Loucy (cell line): ENCODE measurements around the gene PRKAR2B.

Source experiments
- H2AFZ ChIP-seq: fragments of 200-600 bp; sonication (generic); 2 replicates; pipeline ENCODE4 v1.6.0; 2016; ENCODE audit warnings: antibody characterized with exemption, mild to moderate bottlenecking, low read length, moderate library complexity
- H3F3A ChIP-seq: fragments of 200-600 bp; 2 replicates; pipeline ENCODE4 v1.6.0; 2016; ENCODE audit warnings: antibody characterized with exemption, low read depth, mild to moderate bottlenecking
- H3K27me3 ChIP-seq: fragments of 200-600 bp; sonication (generic); 2 replicates; pipeline ENCODE4 v1.6.1; 2014; ENCODE audit warnings: low read length, mild to moderate bottlenecking; ENCODE audit not compliant: insufficient read depth, poor library complexity, severe bottlenecking
- H3K36me3 ChIP-seq: fragments of 200-600 bp; sonication (generic); 2 replicates; pipeline ENCODE4 v1.6.1; 2016; ENCODE audit warnings: low read length; ENCODE audit not compliant: insufficient read depth
- H3K4me1 ChIP-seq: fragments of 200-600 bp; sonication (generic); 2 replicates; pipeline ENCODE4 v1.5.1; 2014; ENCODE audit warnings: low read length, mild to moderate bottlenecking; ENCODE audit not compliant: insufficient read depth, poor library complexity, severe bottlenecking
- H3K4me2 ChIP-seq: fragments of 200-600 bp; sonication (generic); 2 replicates; pipeline ENCODE4 v1.6.0; 2014; ENCODE audit warnings: antibody characterized with exemption, low read length, low read depth, mild to moderate bottlenecking; ENCODE audit not compliant: poor library complexity, severe bottlenecking
- H3K4me3 ChIP-seq: fragments of 200-600 bp; sonication (generic); 2 replicates; pipeline ENCODE4 v1.5.1; 2014; ENCODE audit warnings: low read length, mild to moderate bottlenecking, mixed read lengths; ENCODE audit not compliant: poor library complexity, severe bottlenecking
- H3K79me2 ChIP-seq: fragments of 200-600 bp; sonication (generic); 2 replicates; pipeline ENCODE4 v1.6.1; 2014; ENCODE audit warnings: low read length; ENCODE audit not compliant: insufficient read depth
- H3K9ac ChIP-seq: fragments of 200-600 bp; sonication (generic); 2 replicates; pipeline ENCODE4 v1.6.0; 2014; ENCODE audit warnings: mild to moderate bottlenecking, low read depth, low read length, moderate library complexity; ENCODE audit not compliant: poor library complexity, severe bottlenecking
- H3K9me2 ChIP-seq: fragments of 200-600 bp; sonication (generic); replicated peaks from 2 replicates; pipeline ENCODE4 v1.6.1; 2016; ENCODE audit warnings: low read depth, low read length, mixed read lengths
- H3K9me3 ChIP-seq: fragments of 200-600 bp; sonication (generic); 2 replicates; pipeline ENCODE4 v1.6.1; 2014; ENCODE audit warnings: mild to moderate bottlenecking, antibody characterized with exemption, low read length, low read depth; ENCODE audit not compliant: insufficient read depth
- H4K20me1 ChIP-seq: fragments of 200-600 bp; sonication (generic); 2 replicates; pipeline ENCODE4 v1.6.0; 2014; ENCODE audit warnings: antibody characterized with exemption, low read length, mild to moderate bottlenecking; ENCODE audit not compliant: insufficient read depth, poor library complexity, severe bottlenecking
- EZH2phosphoT487 ChIP-seq: fragments of 200-600 bp; IDR thresholded peaks from 2 replicates; pipeline ENCODE4 v1.6.1; 2018; ENCODE audit warnings: antibody characterized with exemption, mild to moderate bottlenecking, moderate library complexity, borderline replicate concordance
- TF ChIP-seq, protein P1 (sequence below): fragments of 200-600 bp; sonication (generic); conservative IDR thresholded peaks from 2 replicates; pipeline ENCODE4 v1.5.1; 2014; ENCODE audit warnings: mild to moderate bottlenecking, antibody characterized with exemption, low read length

PRKAR2B gene

DNA sequence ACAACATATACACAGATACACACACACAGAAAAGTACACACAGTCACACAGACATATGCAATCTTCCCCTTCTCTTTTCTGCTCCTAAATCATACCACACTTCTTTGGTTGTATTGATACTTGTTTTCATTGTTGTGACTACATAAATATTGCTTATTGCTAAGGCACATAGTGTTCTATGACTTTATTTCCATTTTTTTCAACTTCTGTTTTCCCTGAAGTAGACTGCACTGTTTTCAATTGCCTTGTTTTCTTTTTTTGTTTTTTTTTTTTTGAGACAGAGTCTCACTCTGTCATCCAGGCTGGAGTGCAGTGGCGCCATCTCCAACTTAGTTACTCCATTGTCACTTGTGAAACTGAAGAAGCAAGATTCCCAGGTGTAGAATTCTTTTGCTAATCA lies 10.0 kb upstream of the PRKAR2B start:
- H3K9ac ChIP-seq, result no peak overlapping the region
- H3K4me3 ChIP-seq, result no peak overlapping the region
- H3K9me2 ChIP-seq, result no peaks in the 10 kb centered on the region

DNA sequence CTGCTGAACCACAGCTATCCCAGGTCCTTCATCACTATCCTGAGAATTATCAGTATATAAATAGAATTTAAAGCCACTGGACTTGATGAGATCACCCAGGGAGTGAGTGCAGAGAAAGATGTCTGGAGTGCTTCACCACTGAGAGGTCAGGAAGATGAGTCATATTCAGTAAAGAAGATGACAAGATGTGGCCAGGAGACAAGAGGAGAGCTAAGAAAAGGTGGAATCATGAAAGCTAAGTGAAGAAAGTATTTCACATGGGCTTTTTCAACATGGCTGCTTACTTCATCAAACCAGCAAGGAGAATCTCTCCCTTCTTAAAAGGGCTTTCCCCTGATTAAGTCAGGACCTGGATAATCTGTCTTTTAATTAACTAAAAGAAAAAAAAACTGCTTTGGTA lies 9.1 kb upstream of the PRKAR2B start:
- Histone ChIP-seq H3K36me3 (no peaks in the 10 kb centered on the region), H3K4me1 (peaks cover 13% of the 10 kb centered on the region), H3F3A (no peaks in the 10 kb centered on the region), H3K27me3 (no peaks in the 10 kb centered on the region), H2AFZ (0 out of 2 replicates have a peak overlapping the region, but pooled peaks have one; percentile 25), H3K9me2 (no peaks in the 10 kb centered on the region), H3K9ac (no peak overlapping the region), H3K79me2 (no peaks in the 10 kb centered on the region), H3K9me3 (no peaks in the 10 kb centered on the region), H4K20me1 (no peaks in the 10 kb centered on the region), H3K4me2 (no peak overlapping the region), H3K4me3 (no peak overlapping the region)
- TF ChIP-seq, protein P1, sequence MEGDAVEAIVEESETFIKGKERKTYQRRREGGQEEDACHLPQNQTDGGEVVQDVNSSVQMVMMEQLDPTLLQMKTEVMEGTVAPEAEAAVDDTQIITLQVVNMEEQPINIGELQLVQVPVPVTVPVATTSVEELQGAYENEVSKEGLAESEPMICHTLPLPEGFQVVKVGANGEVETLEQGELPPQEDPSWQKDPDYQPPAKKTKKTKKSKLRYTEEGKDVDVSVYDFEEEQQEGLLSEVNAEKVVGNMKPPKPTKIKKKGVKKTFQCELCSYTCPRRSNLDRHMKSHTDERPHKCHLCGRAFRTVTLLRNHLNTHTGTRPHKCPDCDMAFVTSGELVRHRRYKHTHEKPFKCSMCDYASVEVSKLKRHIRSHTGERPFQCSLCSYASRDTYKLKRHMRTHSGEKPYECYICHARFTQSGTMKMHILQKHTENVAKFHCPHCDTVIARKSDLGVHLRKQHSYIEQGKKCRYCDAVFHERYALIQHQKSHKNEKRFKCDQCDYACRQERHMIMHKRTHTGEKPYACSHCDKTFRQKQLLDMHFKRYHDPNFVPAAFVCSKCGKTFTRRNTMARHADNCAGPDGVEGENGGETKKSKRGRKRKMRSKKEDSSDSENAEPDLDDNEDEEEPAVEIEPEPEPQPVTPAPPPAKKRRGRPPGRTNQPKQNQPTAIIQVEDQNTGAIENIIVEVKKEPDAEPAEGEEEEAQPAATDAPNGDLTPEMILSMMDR, result no peak
- TF ChIP-seq EZH2phosphoT487, result no peak

More for the DNA sequence above, 10.0 kb upstream of the PRKAR2B start:
- H3K9me3 ChIP-seq, result no peaks in the 10 kb centered on the region
- no peak for TF ChIP-seq EZH2phosphoT487
- TF ChIP-seq, protein P1, result no peak
- no peaks in the 10 kb centered on the region for H3K79me2 ChIP-seq
- H3K36me3 ChIP-seq, result no peaks in the 10 kb centered on the region
- no peak overlapping the region for H2AFZ ChIP-seq
- no peaks in the 10 kb centered on the region for H3K27me3 ChIP-seq
- H4K20me1 ChIP-seq, result no peaks in the 10 kb centered on the region
- peaks cover 10% of the 10 kb centered on the region for H3K4me1 ChIP-seq
- no peaks in the 10 kb centered on the region for H3F3A ChIP-seq
- no peak overlapping the region for H3K4me2 ChIP-seq

DNA sequence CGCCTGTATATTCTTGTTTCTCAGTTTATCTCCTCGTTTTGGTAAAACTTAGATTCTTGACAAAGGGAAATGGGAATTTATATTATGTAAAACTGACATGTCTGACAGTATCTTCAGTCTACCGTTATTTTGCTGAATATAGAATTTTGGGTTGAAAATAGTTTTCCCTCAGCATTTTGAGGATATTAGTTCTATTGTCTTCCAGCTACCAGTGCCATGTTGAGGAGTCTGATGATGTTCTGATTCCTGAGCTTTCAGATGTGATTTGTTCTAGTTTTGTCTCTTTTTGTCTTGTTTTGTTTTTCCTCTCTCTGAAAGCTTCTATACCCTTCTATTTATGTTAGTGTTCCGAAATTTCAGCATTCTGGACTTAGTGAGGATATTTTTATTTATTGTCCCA lies 8.0 kb upstream of the PRKAR2B start:
- Histone ChIP-seq H3K79me2 (no peaks in the 10 kb centered on the region), H3K27me3 (no peaks in the 10 kb centered on the region), H3K4me3 (no peak overlapping the region), H3K9ac (no peak overlapping the region), H2AFZ (no peak overlapping the region), H3K9me2 (no peaks in the 10 kb centered on the region), H4K20me1 (no peaks in the 10 kb centered on the region), H3K9me3 (no peaks in the 10 kb centered on the region), H3K36me3 (no peaks in the 10 kb centered on the region), H3F3A (no peaks in the 10 kb centered on the region), H3K4me2 (no peak overlapping the region), H3K4me1 (peaks cover 13% of the 10 kb centered on the region)
- TF ChIP-seq, protein P1, result no peak
- TF ChIP-seq EZH2phosphoT487, result no peak
